ENCODE measurements around the gene STN1. TPM values are rescaled to one million over a fixed set of nuclear protein-coding genes. Genes with fewer than 3 reads are reported as not detected.

The STN1 gene
- total RNA-seq, 1 experiment from 2014 or later, result 14.3 TPM

DNA sequence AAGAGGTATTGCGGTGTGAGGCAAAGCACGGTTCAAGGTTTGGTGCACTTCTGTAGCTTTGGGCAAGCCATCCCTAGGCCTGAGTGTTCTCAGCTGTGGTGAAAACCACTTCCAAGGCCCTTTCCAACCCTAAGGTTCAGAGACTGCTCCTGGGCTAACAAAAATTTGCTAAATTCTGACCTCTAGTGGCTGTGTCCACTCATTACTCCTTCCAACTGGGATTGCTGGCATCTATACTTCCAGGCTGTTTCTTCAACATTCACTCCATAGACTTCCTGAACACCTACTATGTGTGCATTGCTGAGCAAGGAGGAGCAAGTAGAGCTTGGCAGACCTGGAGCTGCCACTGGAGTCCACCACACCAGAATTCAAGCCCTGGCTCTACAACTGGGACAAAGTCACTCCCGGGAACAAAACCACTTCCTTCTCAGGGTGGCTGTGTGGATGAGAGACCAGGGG lies 33.3 kb downstream of the STN1 start:
- intact Hi-C loops (cut with micrococcal nuclease; ENCODE audit: unreplicated experiment), result loop anchor here (1.0 to 5.0 kb wide), 4 partner anchors 143 to 383 kb away; partner anchors contain the start of gene GSTO2
- CTCF ChIA-PET, result interaction anchor here (1.2 kb wide), 1 partner anchor 172 kb away, joined by 4 read pairs; no protein-coding TSS in a partner anchor
- BruUV-seq (replicated peaks), result no TSS peak
- H3K9me3 ChIP-seq (ENCODE audit: low read depth, low read length, poor library complexity, severe bottlenecking), result no peaks in the 10 kb centered on the region
- H3K4me1 ChIP-seq (ENCODE audit: insufficient read depth, low read length, poor library complexity, severe bottlenecking), result no peaks in the 10 kb centered on the region
- POLR2A ChIA-PET (ENCODE audit: low non-redundant PET), result no interaction called here
- H3K36me3 ChIP-seq (ENCODE audit: insufficient read depth, low read length, poor library complexity, severe bottlenecking), result no peaks in the 10 kb centered on the region
- H3K27me3 ChIP-seq (replicated peaks; ENCODE audit: insufficient read depth, low read depth, low read length, poor library complexity), result no peaks in the 10 kb centered on the region
- no peak overlapping the region for H3K4me3 ChIP-seq (ENCODE audit: low read depth, low read length, poor library complexity, severe bottlenecking)
- H3K27ac ChIP-seq (ENCODE audit: low read depth, low read length, poor library complexity, severe bottlenecking), result no peak overlapping the region
- TF ChIP-seq, protein P1, sequence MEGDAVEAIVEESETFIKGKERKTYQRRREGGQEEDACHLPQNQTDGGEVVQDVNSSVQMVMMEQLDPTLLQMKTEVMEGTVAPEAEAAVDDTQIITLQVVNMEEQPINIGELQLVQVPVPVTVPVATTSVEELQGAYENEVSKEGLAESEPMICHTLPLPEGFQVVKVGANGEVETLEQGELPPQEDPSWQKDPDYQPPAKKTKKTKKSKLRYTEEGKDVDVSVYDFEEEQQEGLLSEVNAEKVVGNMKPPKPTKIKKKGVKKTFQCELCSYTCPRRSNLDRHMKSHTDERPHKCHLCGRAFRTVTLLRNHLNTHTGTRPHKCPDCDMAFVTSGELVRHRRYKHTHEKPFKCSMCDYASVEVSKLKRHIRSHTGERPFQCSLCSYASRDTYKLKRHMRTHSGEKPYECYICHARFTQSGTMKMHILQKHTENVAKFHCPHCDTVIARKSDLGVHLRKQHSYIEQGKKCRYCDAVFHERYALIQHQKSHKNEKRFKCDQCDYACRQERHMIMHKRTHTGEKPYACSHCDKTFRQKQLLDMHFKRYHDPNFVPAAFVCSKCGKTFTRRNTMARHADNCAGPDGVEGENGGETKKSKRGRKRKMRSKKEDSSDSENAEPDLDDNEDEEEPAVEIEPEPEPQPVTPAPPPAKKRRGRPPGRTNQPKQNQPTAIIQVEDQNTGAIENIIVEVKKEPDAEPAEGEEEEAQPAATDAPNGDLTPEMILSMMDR (conservative IDR thresholded peaks at IDR 0.05; ENCODE audit: low read depth, low read length), result peak; percentile 83
- TF ChIP-seq EZH2 (IDR thresholded peaks at IDR 0.05; ENCODE audit: borderline replicate concordance, low read depth, low read length, poor library complexity, severe bottlenecking), result no peak
- peak; percentile 74 for DNase-seq (ENCODE audit: low spot score)

- ChIA-PET CTCF (interaction anchor here (1.6 kb wide), 1 partner anchor 169 kb away, joined by 6 read pairs; no protein-coding TSS in a partner anchor), POLR2A (ENCODE audit: low non-redundant PET) (no interaction called here)
- Histone ChIP-seq H3K4me3 (ENCODE audit: low read depth, low read length, poor library complexity, severe bottlenecking) (no peak overlapping the region), H3K36me3 (ENCODE audit: insufficient read depth, low read length, poor library complexity, severe bottlenecking) (peaks cover 6% of the 10 kb centered on the region), H3K27ac (ENCODE audit: low read depth, low read length, poor library complexity, severe bottlenecking) (no peak overlapping the region), H3K4me1 (ENCODE audit: insufficient read depth, low read length, poor library complexity, severe bottlenecking) (no peaks in the 10 kb centered on the region), H3K27me3 (replicated peaks; ENCODE audit: insufficient read depth, low read depth, low read length, poor library complexity) (no peaks in the 10 kb centered on the region), H3K9me3 (ENCODE audit: low read depth, low read length, poor library complexity, severe bottlenecking) (no peaks in the 10 kb centered on the region)
- DNase-seq (ENCODE audit: low spot score), result no peak
- TF ChIP-seq EZH2 (IDR thresholded peaks at IDR 0.05; ENCODE audit: borderline replicate concordance, low read depth, low read length, poor library complexity, severe bottlenecking), result no peak
- TF ChIP-seq, protein P1 (conservative IDR thresholded peaks at IDR 0.05; ENCODE audit: low read depth, low read length), result no peak
- intact Hi-C loops (cut with micrococcal nuclease; ENCODE audit: unreplicated experiment), result no loop called here
- no TSS peak for BruUV-seq (replicated peaks)
Observed at GRCh38 chr10:103882285-103883007, 35.5 kb downstream of the STN1 start.

GRCh38 chr10:103881416-103882284 lies 36.3 kb downstream of the STN1 start:
- no TSS peak for BruUV-seq (replicated peaks)
- Histone ChIP-seq H3K4me1 (ENCODE audit: insufficient read depth, low read length, poor library complexity, severe bottlenecking) (no peaks in the 10 kb centered on the region), H3K27ac (ENCODE audit: low read depth, low read length, poor library complexity, severe bottlenecking) (no peak overlapping the region), H3K9me3 (ENCODE audit: low read depth, low read length, poor library complexity, severe bottlenecking) (no peaks in the 10 kb centered on the region), H3K27me3 (replicated peaks; ENCODE audit: insufficient read depth, low read depth, low read length, poor library complexity) (no peaks in the 10 kb centered on the region), H3K4me3 (ENCODE audit: low read depth, low read length, poor library complexity, severe bottlenecking) (no peak overlapping the region), H3K36me3 (ENCODE audit: insufficient read depth, low read length, poor library complexity, severe bottlenecking) (peaks cover 6% of the 10 kb centered on the region)
- no peak for DNase-seq (ENCODE audit: low spot score)
- intact Hi-C loops (cut with micrococcal nuclease; ENCODE audit: unreplicated experiment), result no loop called here
- TF ChIP-seq, protein P1 (conservative IDR thresholded peaks at IDR 0.05; ENCODE audit: low read depth, low read length), result no peak
- TF ChIP-seq EZH2 (IDR thresholded peaks at IDR 0.05; ENCODE audit: borderline replicate concordance, low read depth, low read length, poor library complexity, severe bottlenecking), result no peak
- CTCF ChIA-PET, result interaction anchor here (0.5 to 1.6 kb wide), 2 partner anchors 169 to 375 kb away, joined by 3 to 6 read pairs; no protein-coding TSS in a partner anchor
- POLR2A ChIA-PET (ENCODE audit: low non-redundant PET), result no interaction called here

Measured in A673 (cell line).